HepG2 (cell line): ENCODE results near the gene PTPA. TPM values are rescaled to one million over a fixed set of nuclear protein-coding genes. Genes with fewer than 3 reads are reported as not detected.

Experiments used
- BRF2 ChIP-seq: sonication (generic); formaldehyde crosslinking; IDR thresholded peaks from 2 replicates; pipeline ENCODE4 v1.8.1; 2022; ENCODE audit warnings: mild to moderate bottlenecking, missing genetic modification reagents
- CENPBD1 ChIP-seq: sonication (generic); formaldehyde crosslinking; IDR thresholded peaks from 2 replicates; pipeline ENCODE4 v1.8.0; 2022; ENCODE audit warnings: missing genetic modification reagents, low read depth, mild to moderate bottlenecking, borderline replicate concordance
- CREBL2 ChIP-seq: sonication (generic); formaldehyde crosslinking; IDR thresholded peaks from 2 replicates; pipeline ENCODE4 v1.8.1; 2023; ENCODE audit warnings: missing genetic modification reagents, mild to moderate bottlenecking, borderline replicate concordance
- GMEB1 ChIP-seq: sonication (generic); formaldehyde crosslinking; IDR thresholded peaks from 2 replicates; pipeline ENCODE4 v1.5.1; 2020; ENCODE audit warnings: missing genetic modification reagents, mild to moderate bottlenecking, borderline replicate concordance
- HNF1A ChIP-seq, 2 experiments: sonication (generic) in 1 of 2; formaldehyde crosslinking in 1 of 2; IDR thresholded peaks; 2 replicates each; pipeline versions ENCODE4 v1.4.0 to v1.6.1; 2016 to 2020; ENCODE audit warnings: borderline replicate concordance in 1 of 2, low read depth in 1 of 2, mild to moderate bottlenecking in 1 of 2, missing genetic modification reagents in 1 of 2
- MAFK ChIP-seq, 2 experiments: IDR thresholded peaks in 1 of 2; conservative IDR thresholded peaks in 1 of 2; 2 replicates each; pipeline ENCODE4 v1.6.1; 2011; ENCODE audit warnings: improper control_type of control experiment in 2 of 2, low read length in 2 of 2
- MXD1 ChIP-seq: sonication (generic); formaldehyde crosslinking; IDR thresholded peaks from 2 replicates; pipeline ENCODE4 v1.4.0; 2020; ENCODE audit warnings: mild to moderate bottlenecking, missing genetic modification reagents
- PRMT3 ChIP-seq: sonication (generic); formaldehyde crosslinking; IDR thresholded peaks from 2 replicates; pipeline ENCODE4 v1.8.1; 2022; ENCODE audit warnings: low read depth, mild to moderate bottlenecking, moderate library complexity, missing genetic modification reagents, borderline replicate concordance
- STAG1 ChIP-seq: sonication (generic); formaldehyde crosslinking; IDR thresholded peaks from 2 replicates; pipeline ENCODE4 v1.4.0; 2020; ENCODE audit warnings: missing genetic modification reagents
- TCF12 ChIP-seq, 2 experiments: fragments of 450-650 bp in 1 of 2; sonication (generic) in 1 of 2; formaldehyde crosslinking in 1 of 2; IDR thresholded peaks; 2 replicates each; pipeline versions ENCODE4 v1.6.1 to v1.8.0; 2017 to 2022; ENCODE audit warnings: antibody characterized with exemption in 1 of 2, mild to moderate bottlenecking in 1 of 2, missing genetic modification reagents in 1 of 2, moderate library complexity in 1 of 2
- ZBTB25 ChIP-seq: IDR thresholded peaks from 2 replicates; pipeline ENCODE4 v1.6.1; 2018; ENCODE audit warnings: missing genetic modification reagents
- ZFYVE20 ChIP-seq: sonication (generic); formaldehyde crosslinking; IDR thresholded peaks from 2 replicates; pipeline ENCODE4 v1.8.0; 2023; ENCODE audit warnings: low read depth, mild to moderate bottlenecking, moderate library complexity, missing genetic modification reagents, borderline replicate concordance
- ZNF33A ChIP-seq: sonication (generic); formaldehyde crosslinking; IDR thresholded peaks from 2 replicates; pipeline ENCODE4 v1.5.1; 2020; ENCODE audit warnings: missing genetic modification reagents, mild to moderate bottlenecking, moderate library complexity, borderline replicate concordance
- ZNF597 ChIP-seq: sonication (generic); formaldehyde crosslinking; IDR thresholded peaks from 2 replicates; pipeline ENCODE4 v1.5.0; 2020; ENCODE audit warnings: missing genetic modification reagents
- ZNF816 ChIP-seq: sonication (generic); formaldehyde crosslinking; IDR thresholded peaks from 2 replicates; pipeline ENCODE4 v1.8.0; 2022; ENCODE audit warnings: missing genetic modification reagents, mild to moderate bottlenecking, borderline replicate concordance
- polyA plus RNA-seq, 8 experiments: library from polyadenylated mRNA; depleted of rRNA in 3 of 8; stranded (reverse) in 7 of 8; unstranded in 1 of 8; fragments of >200 nt; fragmentation: Illumina TruSeq in 4 of 8; extraction: Trizol in 4 of 8; gene quantifications; 2 replicates each; pipeline versions ENCODE4 v1.2.1 to v1.2.3, GENCODE V29; 2011 to 2016; ENCODE audit warnings: low read depth in 4 of 8, missing spikeins in 1 of 8, mixed read lengths in 1 of 8; ENCODE audit not compliant: insufficient read depth in 1 of 8
- total RNA-seq, 5 experiments: library from RNA; depleted of rRNA; stranded (reverse); fragments of >200 nt; fragmentation: Illumina TruSeq; extraction: Trizol; gene quantifications; 2 replicates each; pipeline ENCODE4 v1.2.3, GENCODE V29; 2016; ENCODE audit warnings: low read depth in 1 of 5

The PTPA gene
- total and polyA plus RNA-seq, 2 of the 13 experiments (the other 11 are each of a cell fraction or from before 2014, with no cell fraction given), result 79.3 to 105 TPM

- TF ChIP-seq HNF1A (IDR thresholded peaks at IDR 0.05; ENCODE audit: low read depth), result no peak
- TF ChIP-seq HNF1A (CRISPR knock-in tag; IDR thresholded peaks at IDR 0.05; ENCODE audit: borderline replicate concordance), result no peak
- TF ChIP-seq PRMT3 (CRISPR knock-in tag), result no peak
- no peak; the same call in 1 of the 2 replicates for TF ChIP-seq ZBTB25 (CRISPR knock-in tag)
- TF ChIP-seq BRF2, result no peak
- TF ChIP-seq TCF12 (IDR thresholded peaks at IDR 0.05), result no peak
- 0 out of 2 replicates have a peak, but pooled peaks have one; percentile 7 for TF ChIP-seq TCF12 (CRISPR knock-in tag; IDR thresholded peaks at IDR 0.05)
- TF ChIP-seq ZNF597, result no peak
- TF ChIP-seq MXD1 (CRISPR knock-in tag), result no peak
- TF ChIP-seq ZFYVE20 (CRISPR knock-in tag), result no peak
- no peak for TF ChIP-seq ZNF33A (CRISPR knock-in tag)
- TF ChIP-seq MAFK (conservative IDR thresholded peaks at IDR 0.05 in 1 of 2, IDR thresholded peaks at IDR 0.05 in 1 of 2; ENCODE audit: low read length in 2 of 2), result no peak
- no peak for TF ChIP-seq GMEB1 (CRISPR knock-in tag)
- TF ChIP-seq CENPBD1 (CRISPR knock-in tag), result no peak
- TF ChIP-seq STAG1 (CRISPR knock-in tag), result no peak
- peak; percentile 58; the same call in 1 of the 2 replicates for TF ChIP-seq CREBL2 (CRISPR knock-in tag)
- peak; percentile 90; the same call in 1 of the 2 replicates for TF ChIP-seq ZNF816
Observed at GRCh38 chr9:129110740-129111527, at the start of gene PTPA, which contains the start of gene CRAT (continued).
